Measurements from ENCODE around the gene INO80E. TPM values are rescaled to one million over a fixed set of nuclear protein-coding genes. Genes with fewer than 3 reads are reported as not detected.

Gene INO80E
- polyA plus RNA-seq, 1 of the 3 experiments (the other 2 are of a cell fraction): 46.6 TPM

Other genes with a start within 250 kb of the INO80E start
- gene ZG16, start 218.0 kb upstream of the INO80E start, polyA plus RNA-seq (2012; rRNA removed): not detected in 2 replicates
- gene KIF22, start 205.5 kb upstream of the INO80E start, polyA plus RNA-seq (2012; rRNA removed): 63.8 and 64.1 TPM in 2 replicates
- gene MAZ, start 189.7 kb upstream of the INO80E start, polyA plus RNA-seq (2012; rRNA removed): 117 and 163 TPM in 2 replicates
- gene PRRT2, start 184.0 kb upstream of the INO80E start, polyA plus RNA-seq (2012; rRNA removed): 28.1 and 29.3 TPM in 2 replicates
- 48.5 and 57.7 TPM in 2 replicates for gene PAGR1, start 180.1 kb upstream of the INO80E start, polyA plus RNA-seq (2012; rRNA removed)
- gene MVP, start 175.8 kb upstream of the INO80E start, polyA plus RNA-seq (2012; rRNA removed): 198 and 222 TPM in 2 replicates
- gene CDIPT, start 133.0 kb upstream of the INO80E start, polyA plus RNA-seq (2012; rRNA removed): 90.7 and 94.8 TPM in 2 replicates
- gene SEZ6L2, start 96.7 kb upstream of the INO80E start, polyA plus RNA-seq (2012; rRNA removed): 26.6 and 59.8 TPM in 2 replicates
- gene ASPHD1, start 95.8 kb upstream of the INO80E start, polyA plus RNA-seq (2012; rRNA removed): 29.0 and 35.1 TPM in 2 replicates
- gene KCTD13, start 70.0 kb upstream of the INO80E start, polyA plus RNA-seq (2012; rRNA removed): 28.5 and 31.0 TPM in 2 replicates
- gene TMEM219, start 34.2 kb upstream of the INO80E start, polyA plus RNA-seq (2012; rRNA removed): 95.0 and 101 TPM in 2 replicates
- gene TAOK2, start 22.4 kb upstream of the INO80E start, polyA plus RNA-seq (2012; rRNA removed): 21.9 and 23.1 TPM in 2 replicates
- gene HIRIP3, start 624 bp upstream of the INO80E start, polyA plus RNA-seq (2012; rRNA removed): 15.4 and 18.9 TPM in 2 replicates
- 10.3 and 10.4 TPM in 2 replicates for gene DOC2A, start 14.8 kb downstream of the INO80E start, polyA plus RNA-seq (2012; rRNA removed)
- gene C16orf92, start 27.0 kb downstream of the INO80E start, polyA plus RNA-seq (2012; rRNA removed): not detected in 2 replicates
- 2.3 and 3.8 TPM in 2 replicates for gene TLCD3B, start 35.0 kb downstream of the INO80E start, polyA plus RNA-seq (2012; rRNA removed)
- 437 and 641 TPM in 2 replicates for gene ALDOA, start 69.5 kb downstream of the INO80E start, polyA plus RNA-seq (2012; rRNA removed)
- gene PPP4C, start 79.8 kb downstream of the INO80E start, polyA plus RNA-seq (2012; rRNA removed): 325 and 339 TPM in 2 replicates
- 0.16 and 0.18 TPM in 2 replicates for gene TBX6, start 95.7 kb downstream of the INO80E start, polyA plus RNA-seq (2012; rRNA removed)
- 24.5 and 36.6 TPM in 2 replicates for gene YPEL3, start 100.0 kb downstream of the INO80E start, polyA plus RNA-seq (2012; rRNA removed)
- 1.5 and 2.3 TPM in 2 replicates for gene GDPD3, start 117.3 kb downstream of the INO80E start, polyA plus RNA-seq (2012; rRNA removed)
- gene MAPK3, start 127.0 kb downstream of the INO80E start, polyA plus RNA-seq (2012; rRNA removed): 65.6 and 67.3 TPM in 2 replicates
- gene CORO1A, start 187.4 kb downstream of the INO80E start, polyA plus RNA-seq (2012; rRNA removed): 13.0 and 13.5 TPM in 2 replicates
- 660 and 726 TPM in 2 replicates for gene BOLA2B, start 197.4 kb downstream of the INO80E start, polyA plus RNA-seq (2012; rRNA removed)
- 45.0 and 68.8 TPM in 2 replicates for gene SLX1A, start 197.6 kb downstream of the INO80E start, polyA plus RNA-seq (2012; rRNA removed)
- 20.4 and 24.1 TPM in 2 replicates for gene SULT1A3, start 203.0 kb downstream of the INO80E start, polyA plus RNA-seq (2012; rRNA removed)

Data from SK-N-SH (cell line).